T-cell (primary cell): Measurements from ENCODE around the gene THADA. TPM values are rescaled to one million over a fixed set of nuclear protein-coding genes. Genes with fewer than 3 reads are reported as not detected.

Experiments used
- ATAC-seq, 4 experiments: fragments of 200-7000 bp in 3 of 4; fragments of 150-1000 bp in 1 of 4; cut with Tn5 transposase; replicated peaks in 1 of 4; 1 replicate in 3 of 4; 2 replicates in 1 of 4; pipeline ENCODE4 v1.10.0; 2021; ENCODE audit warnings: moderate library complexity in 3 of 4, mild to moderate bottlenecking in 2 of 4, moderate number of reproducible peaks in 1 of 4
- CTCF ChIA-PET, 2 donors: fragments of 300-600 bp; sonication (Branson Sonifier 250); formaldehyde crosslinking; loops; one replicate each; lab custom pipeline; 2022; ENCODE audit warnings: antibody characterized with exemption in 2 of 2; lab: Charles Lee
- POLR2A ChIA-PET, 2 donors: fragments of 300-600 bp; sonication (Branson Sonifier 250); formaldehyde crosslinking; loops; one replicate each; lab custom pipeline; 2022; ENCODE audit warnings: antibody characterized with exemption in 2 of 2; lab: Charles Lee
- DNase-seq, 35 experiments: peaks; one replicate each; pipeline versions ENCODE4 v3.0.0 to v3.0.0-alpha.2; 2013 to 2023
- H3K27ac ChIP-seq: one replicate; pipeline ENCODE4 v1.5.1; 2013; ENCODE audit warnings: low read length
- H3K27me3 ChIP-seq, 2 experiments: replicated peaks in 1 of 2; 1 replicate in 1 of 2; 2 replicates in 1 of 2; pipeline versions ENCODE4 v1.6.1 to v1.7.0; 2013; ENCODE audit warnings: low read length in 1 of 2, mixed read lengths in 1 of 2; ENCODE audit not compliant: control insufficient read depth in 2 of 2, insufficient read depth in 2 of 2; ENCODE audit errors: extremely low read depth in 1 of 2
- H3K36me3 ChIP-seq, 2 donors: 1 replicate in 1 of 2; 2 replicates in 1 of 2; pipeline versions ENCODE4 v1.6.1 to v1.7.0; 2013; ENCODE audit warnings: low read length in 1 of 2; ENCODE audit not compliant: control insufficient read depth in 2 of 2, insufficient read depth in 1 of 2; ENCODE audit errors: extremely low read depth in 1 of 2
- H3K4me1 ChIP-seq, 2 experiments: 1 replicate in 1 of 2; 2 replicates in 1 of 2; pipeline versions ENCODE4 v1.6.1 to v1.7.0; 2013; ENCODE audit warnings: low read length in 2 of 2, mixed read lengths in 1 of 2; ENCODE audit not compliant: insufficient read depth in 2 of 2, control insufficient read depth in 1 of 2; ENCODE audit errors: extremely low read depth in 1 of 2
- H3K4me3 ChIP-seq, 2 donors: 1 replicate in 1 of 2; 2 replicates in 1 of 2; pipeline versions ENCODE4 v1.5.1 to v1.7.0; 2013; ENCODE audit warnings: mild to moderate bottlenecking in 2 of 2, low read length in 1 of 2, moderate library complexity in 1 of 2; ENCODE audit not compliant: control insufficient read depth in 1 of 2; ENCODE audit errors: extremely low read depth in 1 of 2
- H3K9me3 ChIP-seq: 2 replicates; pipeline ENCODE4 v1.7.0; 2013
- H3K27ac Mint-ChIP-seq, 2 donors: one replicate each; pipeline ENCODE4 v1.8.0; 2020 to 2021; ENCODE audit warnings: mild to moderate bottlenecking in 2 of 2, mixed read lengths in 2 of 2
- H3K27me3 Mint-ChIP-seq, 2 donors: one replicate each; pipeline ENCODE4 v1.8.0; 2021 to 2022; ENCODE audit warnings: mixed read lengths in 2 of 2
- H3K36me3 Mint-ChIP-seq: one replicate; pipeline ENCODE4 v1.8.0; 2021; ENCODE audit warnings: mixed read lengths
- H3K4me1 Mint-ChIP-seq, 3 donors: one replicate each; pipeline ENCODE4 v1.8.0; 2020 to 2022; ENCODE audit warnings: mixed read lengths in 3 of 3, mild to moderate bottlenecking in 1 of 3
- H3K4me3 Mint-ChIP-seq, 3 donors: one replicate each; pipeline ENCODE4 v1.8.0; 2020 to 2022; ENCODE audit warnings: mild to moderate bottlenecking in 3 of 3, mixed read lengths in 3 of 3, moderate library complexity in 3 of 3
- H3K9me3 Mint-ChIP-seq, 3 donors: one replicate each; pipeline ENCODE4 v1.8.0; 2020 to 2022; ENCODE audit warnings: mixed read lengths in 3 of 3
- WGBS: methylation state at CpG from one replicate; pipeline ENCODE4 v1.1.5; 2013; ENCODE audit warnings: missing lambda C conversion rate; ENCODE audit not compliant: insufficient coverage; 5-methylcytosine and 5-hydroxymethylcytosine counted together
- total RNA-seq, 35 experiments: library from RNA in 6 of 35; stranded (reverse) in 6 of 35; fragments of 120-200 nt in 1 of 35; gene quantifications; one replicate each; pipeline versions ENCODE4 v1.2.1 to v1.2.4 and lab custom pipeline; 2013 to 2026

Gene THADA
- total RNA-seq, 5 donors from 2014 or later (not counting 1 experiment from before 2014, with no cell fraction given): 36.4 to 50.5 (median 40.6) TPM

GRCh38 chr2:43566461-43566729, 29.4 kb downstream of the THADA start:
- Mint-ChIP-seq H3K4me1 (peaks cover 13 to 61% (median 42%) of the 10 kb centered on the region in 3 donors), H3K27ac (peak overlapping the region in 1 of 2 donors; percentile 61), H3K27me3 (no peaks in the 10 kb centered on the region), H3K9me3 (no peaks in the 10 kb centered on the region), H3K4me3 (no peak overlapping the region), H3K36me3 (peaks cover 49% of the 10 kb centered on the region)
- DNase-seq: no peak
- Histone ChIP-seq H3K36me3 (peaks cover 0 to 38% of the 10 kb centered on the region in 2 donors), H3K9me3 (no peaks in the 10 kb centered on the region), H3K4me3 (no peak overlapping the region), H3K27me3 (no peaks in the 10 kb centered on the region), H3K27ac (no peak overlapping the region), H3K4me1 (peaks cover 2 to 5% of the 10 kb centered on the region in 2 experiments)
- ChIA-PET POLR2A (interaction anchor here (0.6 to 0.7 kb wide), 6 partner anchors 13 to 563 kb away, joined by 3 to 23 read pairs (median 5); no protein-coding TSS in a partner anchor), CTCF (interaction anchor here in 1 of 2 donors (0.6 to 2.4 kb wide), 5 partner anchors 11 to 632 kb away, joined by 3 to 11 read pairs (median 3); no protein-coding TSS in a partner anchor)
- ATAC-seq: no peak

GRCh38 chr2:43563679-43564078, 32.2 kb downstream of the THADA start:
- ChIA-PET CTCF (interaction anchor here (0.5 to 1.0 kb wide), 2 partner anchors 14 to 334 kb away, joined by 3 to 5 read pairs; no protein-coding TSS in a partner anchor), POLR2A (no interaction called here)
- no peak overlapping the region for H3K27ac Mint-ChIP-seq
- ATAC-seq (no peak), DNase-seq (no peak)
- peaks cover 2 to 13% of the 10 kb centered on the region in 2 experiments for H3K4me1 ChIP-seq
- peaks cover 52% of the 10 kb centered on the region for H3K36me3 Mint-ChIP-seq
- no peak overlapping the region for H3K4me3 Mint-ChIP-seq
- H3K27me3 ChIP-seq: no peaks in the 10 kb centered on the region
- WGBS: no CpG with 5 or more reads among the region's 2 CpGs
- no peaks in the 10 kb centered on the region for H3K27me3 Mint-ChIP-seq
- no peaks in the 10 kb centered on the region for H3K9me3 Mint-ChIP-seq
- peaks cover 0 to 26% of the 10 kb centered on the region in 2 donors for H3K36me3 ChIP-seq
- no peak overlapping the region for H3K27ac ChIP-seq
- no peak overlapping the region for H3K4me3 ChIP-seq
- H3K9me3 ChIP-seq: no peaks in the 10 kb centered on the region
- peaks cover 23 to 73% (median 51%) of the 10 kb centered on the region in 3 donors for H3K4me1 Mint-ChIP-seq

GRCh38 chr2:43560231-43560547, 35.6 kb downstream of the THADA start:
- ATAC-seq: no peak
- ChIA-PET POLR2A (no interaction called here), CTCF (interaction anchor here (0.6 to 0.9 kb wide), 4 partner anchors 9 to 123 kb away, joined by 3 to 4 read pairs (median 4); no protein-coding TSS in a partner anchor)
- Mint-ChIP-seq H3K36me3 (peaks cover 58% of the 10 kb centered on the region), H3K9me3 (no peaks in the 10 kb centered on the region), H3K4me3 (peak overlapping the region in 1 of 3 donors; percentile 19), H3K27ac (peak overlapping the region; percentile 86 to 90), H3K27me3 (no peaks in the 10 kb centered on the region), H3K4me1 (peaks cover 10 to 54% (median 38%) of the 10 kb centered on the region in 3 donors)
- Histone ChIP-seq H3K27ac (no peak overlapping the region), H3K27me3 (no peaks in the 10 kb centered on the region), H3K9me3 (no peaks in the 10 kb centered on the region), H3K4me3 (no peak overlapping the region), H3K4me1 (peaks cover 0 to 7% of the 10 kb centered on the region in 2 experiments), H3K36me3 (peaks cover 0 to 50% of the 10 kb centered on the region in 2 donors)
- DNase-seq: no peak
- no CpG with 5 or more reads among the region's 2 CpGs for WGBS

GRCh38 chr2:43559391-43560230, 36.2 kb downstream of the THADA start:
- Histone ChIP-seq H3K4me3 (no peak overlapping the region), H3K36me3 (peaks cover 0 to 51% of the 10 kb centered on the region in 2 donors), H3K9me3 (no peaks in the 10 kb centered on the region), H3K27me3 (no peaks in the 10 kb centered on the region), H3K27ac (peak overlapping the region; percentile 16), H3K4me1 (peaks cover 0 to 7% of the 10 kb centered on the region in 2 experiments)
- ChIA-PET POLR2A (no interaction called here), CTCF (interaction anchor here in 1 of 2 donors (0.6 to 0.9 kb wide), 3 partner anchors 18 to 735 kb away, joined by 3 to 4 read pairs (median 3); no protein-coding TSS in a partner anchor)
- WGBS: 25% methylated on average over 1 of the region's 4 CpGs
- Mint-ChIP-seq H3K9me3 (no peaks in the 10 kb centered on the region), H3K27ac (peak overlapping the region; percentile 86 to 90), H3K27me3 (no peaks in the 10 kb centered on the region), H3K4me3 (peak overlapping the region in 2 of 3 donors; percentile 19 to 26), H3K4me1 (peaks cover 10 to 51% (median 37%) of the 10 kb centered on the region in 3 donors), H3K36me3 (peaks cover 57% of the 10 kb centered on the region)
- no peak for DNase-seq
- no peak for ATAC-seq

- Mint-ChIP-seq H3K9me3 (no peaks in the 10 kb centered on the region), H3K27me3 (no peaks in the 10 kb centered on the region), H3K4me1 (peaks cover 10 to 31% (median 19%) of the 10 kb centered on the region in 3 donors), H3K4me3 (no peak overlapping the region), H3K36me3 (peaks cover 59% of the 10 kb centered on the region), H3K27ac (no peak overlapping the region)
- no peaks in the 10 kb centered on the region for H3K9me3 ChIP-seq
- DNase-seq (no peak), ATAC-seq (no peak)
- H3K4me1 ChIP-seq: peaks cover 0 to 7% of the 10 kb centered on the region in 2 experiments
- peaks cover 0 to 48% of the 10 kb centered on the region in 2 donors for H3K36me3 ChIP-seq
- CTCF ChIA-PET: interaction anchor here in 1 of 2 donors (0.5 to 1.2 kb wide), 2 partner anchors 20 to 21 kb away, joined by 3 read pairs; no protein-coding TSS in a partner anchor
- H3K27me3 ChIP-seq: no peaks in the 10 kb centered on the region
- WGBS: no CpG with 5 or more reads among the region's 1 CpG
- H3K4me3 ChIP-seq: no peak overlapping the region
- POLR2A ChIA-PET: no interaction called here
- no peak overlapping the region for H3K27ac ChIP-seq
Observed at GRCh38 chr2:43557196-43557595, 38.6 kb downstream of the THADA start.

GRCh38 chr2:43556256-43556655, 39.6 kb downstream of the THADA start:
- H3K27me3 ChIP-seq: no peaks in the 10 kb centered on the region
- H3K4me1 ChIP-seq: peaks cover 0 to 7% of the 10 kb centered on the region in 2 experiments
- H3K4me3 ChIP-seq: no peak overlapping the region
- ATAC-seq: no peak
- ChIA-PET CTCF (interaction anchor here (0.6 to 1.2 kb wide), 3 partner anchors 15 to 381 kb away, joined by 3 to 4 read pairs (median 3); no protein-coding TSS in a partner anchor), POLR2A (interaction anchor here (0.5 to 0.6 kb wide), 2 partner anchors 85 to 318 kb away, joined by 3 read pairs; no protein-coding TSS in a partner anchor)
- Mint-ChIP-seq H3K4me1 (peaks cover 10 to 23% (median 13%) of the 10 kb centered on the region in 3 donors), H3K36me3 (peaks cover 63% of the 10 kb centered on the region), H3K9me3 (no peaks in the 10 kb centered on the region), H3K27me3 (no peaks in the 10 kb centered on the region), H3K27ac (no peak overlapping the region), H3K4me3 (no peak overlapping the region)
- peaks cover 2 to 49% of the 10 kb centered on the region in 2 donors for H3K36me3 ChIP-seq
- no peak for DNase-seq
- H3K27ac ChIP-seq: no peak overlapping the region
- 100% methylated on average over 3 of the region's 5 CpGs for WGBS
- H3K9me3 ChIP-seq: no peaks in the 10 kb centered on the region
